IPS DF 6.9 (cell line): ENCODE results near the gene SLC44A3.

Source experiments
- DNase-seq: peaks from one replicate; pipeline ENCODE4 v3.0.0-alpha.2; 2013; ENCODE audit warnings: low read depth, low spot score
- H3K27ac ChIP-seq: one replicate; pipeline ENCODE4 v1.5.1; 2013; ENCODE audit warnings: low read length, control low read depth
- H3K27me3 ChIP-seq: 2 replicates; pipeline ENCODE4 v1.6.1; 2013; ENCODE audit warnings: mild to moderate bottlenecking, low read length; ENCODE audit not compliant: control insufficient read depth, insufficient read depth
- H3K36me3 ChIP-seq: 2 replicates; pipeline ENCODE4 v1.6.1; 2013; ENCODE audit warnings: low read length; ENCODE audit not compliant: control insufficient read depth, insufficient read depth
- H3K4me1 ChIP-seq: 2 replicates; pipeline ENCODE4 v1.6.1; 2013; ENCODE audit warnings: low read length; ENCODE audit not compliant: control insufficient read depth, insufficient read depth
- H3K4me3 ChIP-seq: 2 replicates; pipeline ENCODE4 v1.5.1; 2013; ENCODE audit warnings: mild to moderate bottlenecking, low read length
- H3K9me3 ChIP-seq: 2 replicates; pipeline ENCODE4 v1.6.1; 2013; ENCODE audit warnings: low read length, inconsistent platforms; ENCODE audit not compliant: control insufficient read depth, insufficient read depth
- WGBS: extraction: QIAGEN DNeasy Blood & Tissue Kit; methylation state at CpG from one replicate; pipeline ENCODE4 v1.1.7; 2013; ENCODE audit warnings: mixed read lengths, missing lambda C conversion rate; ENCODE audit not compliant: insufficient read length, insufficient coverage; 5-methylcytosine and 5-hydroxymethylcytosine counted together

The SLC44A3 gene

GRCh38 chr1:94886361-94886760, 66.2 kb downstream of the SLC44A3 start:
- no peak overlapping the region for H3K27ac ChIP-seq
- no peak for DNase-seq
- H3K4me1 ChIP-seq = peaks cover 13% of the 10 kb centered on the region; the same call in 1 of the 2 replicates
- no peaks in the 10 kb centered on the region for H3K27me3 ChIP-seq
- no peak overlapping the region for H3K4me3 ChIP-seq
- no CpG with 5 or more reads among the region's 5 CpGs for WGBS
- H3K36me3 ChIP-seq = no peaks in the 10 kb centered on the region
- H3K9me3 ChIP-seq = no peaks in the 10 kb centered on the region

GRCh38 chr1:94887106-94887505, 66.9 kb downstream of the SLC44A3 start:
- Histone ChIP-seq H3K36me3 (no peaks in the 10 kb centered on the region), H3K4me3 (no peak overlapping the region), H3K4me1 (peaks cover 13% of the 10 kb centered on the region; the same call in 1 of the 2 replicates), H3K27me3 (no peaks in the 10 kb centered on the region), H3K27ac (no peak overlapping the region), H3K9me3 (no peaks in the 10 kb centered on the region)
- no CpG with 5 or more reads among the region's 3 CpGs for WGBS
- no peak for DNase-seq

GRCh38 chr1:94887603-94888171, 67.5 kb downstream of the SLC44A3 start:
- Histone ChIP-seq H3K4me3 (no peak overlapping the region), H3K9me3 (no peaks in the 10 kb centered on the region), H3K27me3 (no peaks in the 10 kb centered on the region), H3K4me1 (peaks cover 13% of the 10 kb centered on the region; the same call in 1 of the 2 replicates), H3K27ac (no peak overlapping the region), H3K36me3 (peaks cover 2% of the 10 kb centered on the region; the same call in 1 of the 2 replicates)
- peak; percentile 52 for DNase-seq
- no CpG with 5 or more reads among the region's 4 CpGs for WGBS

GRCh38 chr1:94888201-94888600, 68.0 kb downstream of the SLC44A3 start:
- H3K27me3 ChIP-seq = no peaks in the 10 kb centered on the region
- WGBS = no CpG with 5 or more reads among the region's 3 CpGs

GRCh38 chr1:94892604-94893254, 72.6 kb downstream of the SLC44A3 start:
- H3K4me3 ChIP-seq = no peak overlapping the region
- WGBS = no CpG with 5 or more reads among the region's 4 CpGs
- DNase-seq = no peak
- no peaks in the 10 kb centered on the region for H3K27me3 ChIP-seq
- H3K4me1 ChIP-seq = peaks cover 3% of the 10 kb centered on the region; the same call in 1 of the 2 replicates
- H3K36me3 ChIP-seq = peaks cover 5% of the 10 kb centered on the region; the same call in 1 of the 2 replicates
- H3K27ac ChIP-seq = no peak overlapping the region
- H3K9me3 ChIP-seq = no peaks in the 10 kb centered on the region

More at GRCh38 chr1:94888201-94888600, 68.0 kb downstream of the SLC44A3 start:
- Histone ChIP-seq H3K4me3 (no peak overlapping the region), H3K36me3 (peaks cover 2% of the 10 kb centered on the region; the same call in 1 of the 2 replicates), H3K9me3 (no peaks in the 10 kb centered on the region), H3K27ac (no peak overlapping the region), H3K4me1 (peaks cover 13% of the 10 kb centered on the region; the same call in 1 of the 2 replicates)
- DNase-seq = no peak

GRCh38 chr1:94894630-94895029, 74.5 kb downstream of the SLC44A3 start:
- DNase-seq = no peak
- no peaks in the 10 kb centered on the region for H3K4me1 ChIP-seq
- H3K4me3 ChIP-seq = no peak overlapping the region
- H3K27ac ChIP-seq = no peak overlapping the region
- peaks cover 9% of the 10 kb centered on the region; the same call in 1 of the 2 replicates for H3K36me3 ChIP-seq
- no CpG with 5 or more reads among the region's 4 CpGs for WGBS
- no peaks in the 10 kb centered on the region for H3K27me3 ChIP-seq
- no peaks in the 10 kb centered on the region for H3K9me3 ChIP-seq

GRCh38 chr1:94895518-94895917, 75.4 kb downstream of the SLC44A3 start:
- H3K36me3 ChIP-seq = peaks cover 11% of the 10 kb centered on the region; the same call in 1 of the 2 replicates

GRCh38 chr1:94898491-94899385, 78.6 kb downstream of the SLC44A3 start:
- H3K9me3 ChIP-seq = no peaks in the 10 kb centered on the region
- no peaks in the 10 kb centered on the region for H3K4me1 ChIP-seq
- H3K27me3 ChIP-seq = no peaks in the 10 kb centered on the region
- H3K36me3 ChIP-seq = peaks cover 11% of the 10 kb centered on the region; the same call in 1 of the 2 replicates
- WGBS = no CpG with 5 or more reads among the region's 7 CpGs
- no peak overlapping the region for H3K4me3 ChIP-seq
- no peak for DNase-seq
- H3K27ac ChIP-seq = no peak overlapping the region

More at GRCh38 chr1:94895518-94895917, 75.4 kb downstream of the SLC44A3 start:
- no peaks in the 10 kb centered on the region for H3K4me1 ChIP-seq
- WGBS = no CpG with 5 or more reads among the region's 1 CpG
- H3K9me3 ChIP-seq = no peaks in the 10 kb centered on the region
- H3K4me3 ChIP-seq = no peak overlapping the region
- no peak for DNase-seq
- no peaks in the 10 kb centered on the region for H3K27me3 ChIP-seq
- no peak overlapping the region for H3K27ac ChIP-seq

- no peak for DNase-seq
- Histone ChIP-seq H3K36me3 (peaks cover 11% of the 10 kb centered on the region; the same call in 1 of the 2 replicates), H3K27ac (no peak overlapping the region), H3K9me3 (no peaks in the 10 kb centered on the region), H3K4me1 (no peaks in the 10 kb centered on the region), H3K27me3 (no peaks in the 10 kb centered on the region), H3K4me3 (no peak overlapping the region)
- WGBS = no CpG with 5 or more reads among the region's 1 CpG
Measured at GRCh38 chr1:94899756-94900155, 79.6 kb downstream of the SLC44A3 start.

GRCh38 chr1:94901841-94902240, 81.7 kb downstream of the SLC44A3 start:
- Histone ChIP-seq H3K4me1 (no peaks in the 10 kb centered on the region), H3K27me3 (no peaks in the 10 kb centered on the region), H3K27ac (no peak overlapping the region), H3K36me3 (peaks cover 11% of the 10 kb centered on the region; the same call in 1 of the 2 replicates), H3K4me3 (no peak overlapping the region), H3K9me3 (no peaks in the 10 kb centered on the region)
- WGBS = no CpG with 5 or more reads among the region's 4 CpGs
- DNase-seq = no peak
